ENCODE measurements around the gene LAMTOR1.

DNA sequence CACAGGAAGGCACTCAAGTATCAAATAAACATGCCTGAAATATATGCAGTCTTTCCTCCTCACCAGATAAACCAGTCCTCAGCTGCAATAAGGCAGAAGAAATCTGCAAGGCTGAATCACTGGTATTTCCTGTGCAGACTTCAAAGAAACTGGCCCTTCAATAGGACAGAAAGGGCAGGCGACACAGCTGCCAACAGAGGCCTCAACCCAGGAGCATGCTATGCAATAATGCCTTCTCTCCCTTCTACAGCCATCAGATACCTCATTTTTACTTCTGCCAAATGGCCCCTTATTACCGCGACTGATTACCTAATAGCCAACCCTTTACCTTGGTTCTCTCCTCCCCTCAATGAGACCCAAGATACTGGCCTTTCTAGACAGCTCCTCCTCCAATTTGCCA, 30.7 kb downstream of the LAMTOR1 start:
- TF ChIP-seq CTCF (optimal IDR thresholded peaks at IDR 0.05 in 1 of 3, IDR thresholded peaks at IDR 0.05 in 1 of 3, conservative IDR thresholded peaks at IDR 0.05 in 1 of 3; ENCODE audit: extremely low read depth in 1 of 3, insufficient read depth in 2 of 3, low read length in 3 of 3) (no peak), EZH2 (IDR thresholded peaks at IDR 0.05; ENCODE audit: low read length) (no peak)
